Measurements from ENCODE around the gene BPIFA2.
"Not testable (repeated sequence)": the region's sequence is repeated elsewhere in the genome, so short reads cannot be mapped to it uniquely, and the experiment has no call there.

The BPIFA2 gene, protein sequence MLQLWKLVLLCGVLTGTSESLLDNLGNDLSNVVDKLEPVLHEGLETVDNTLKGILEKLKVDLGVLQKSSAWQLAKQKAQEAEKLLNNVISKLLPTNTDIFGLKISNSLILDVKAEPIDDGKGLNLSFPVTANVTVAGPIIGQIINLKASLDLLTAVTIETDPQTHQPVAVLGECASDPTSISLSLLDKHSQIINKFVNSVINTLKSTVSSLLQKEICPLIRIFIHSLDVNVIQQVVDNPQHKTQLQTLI

DNA sequence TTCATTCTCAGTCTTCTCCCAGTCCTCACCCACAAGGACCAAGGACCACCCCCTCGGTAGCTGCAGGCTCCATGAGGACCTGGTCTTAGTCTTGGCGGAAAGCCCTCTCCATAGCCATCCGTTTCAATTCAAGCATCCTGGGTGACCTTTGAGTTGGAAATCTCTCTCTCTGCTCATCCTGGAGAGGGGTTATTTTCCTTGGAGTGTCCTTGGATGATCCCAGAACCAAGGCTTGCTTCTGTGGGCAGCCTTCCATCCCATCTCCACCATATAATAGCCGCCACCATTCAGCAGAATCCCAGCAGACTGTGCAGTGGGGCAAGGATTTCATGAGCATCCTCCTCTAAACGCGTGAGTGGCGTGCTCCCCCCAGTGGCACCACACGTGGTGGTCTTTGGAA lies at the start of gene BPIFA2:
TSS of gene BPIFA2 (plus strand) at position 301 of the 400 bp plus-strand sequence. CDS start 987 bp downstream, outside the sequence.
- no peak for DNase-seq

DNA sequence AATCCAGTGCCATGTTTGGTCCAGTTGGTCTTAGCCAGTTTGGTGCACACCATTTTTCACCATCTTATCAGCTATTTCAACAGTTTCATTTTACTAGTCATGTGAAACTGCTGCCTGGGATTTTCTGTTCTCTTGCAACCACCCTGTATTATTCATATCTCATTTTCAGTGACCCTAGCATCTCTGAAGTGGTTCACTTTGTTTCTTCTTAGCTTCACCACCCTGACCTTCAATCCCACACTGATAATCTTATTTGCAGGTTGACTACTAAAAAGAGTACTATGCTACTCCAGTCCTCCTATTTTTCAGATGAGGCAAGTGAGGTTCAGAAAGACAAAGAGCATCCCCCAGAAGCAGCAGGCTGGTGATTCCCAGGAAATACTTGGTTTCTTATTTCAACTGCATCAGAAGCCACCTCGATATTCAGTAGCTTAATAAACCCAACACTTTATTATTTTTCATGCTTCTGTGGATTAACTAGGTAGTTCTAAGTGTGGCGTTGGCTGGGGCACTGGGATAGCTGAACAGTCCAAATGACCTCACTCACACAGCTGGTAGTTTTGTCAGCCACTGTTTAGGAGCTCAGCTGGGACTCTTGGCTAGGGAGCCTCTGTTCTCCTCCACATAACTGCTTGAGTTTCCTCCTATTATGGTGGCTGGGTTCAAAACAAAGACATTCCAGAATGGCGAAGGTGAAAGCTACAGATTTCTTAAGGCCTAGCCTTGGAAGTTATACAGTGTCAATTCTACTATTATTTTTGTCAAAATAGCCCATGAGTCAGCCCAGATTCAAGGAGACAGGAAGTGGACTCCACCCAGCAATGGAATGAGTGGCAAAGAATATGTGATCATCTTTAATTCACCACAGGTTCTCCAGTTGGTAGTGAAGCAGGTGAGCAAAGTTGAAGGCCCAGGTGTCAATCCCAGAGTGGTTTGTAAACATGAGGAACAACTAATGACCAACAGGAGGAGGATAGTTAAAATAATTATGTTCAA lies 47.9 kb upstream of the BPIFA2 start:
- peak in 2 of 3 donors; percentile 10 to 22 for DNase-seq

DNA sequence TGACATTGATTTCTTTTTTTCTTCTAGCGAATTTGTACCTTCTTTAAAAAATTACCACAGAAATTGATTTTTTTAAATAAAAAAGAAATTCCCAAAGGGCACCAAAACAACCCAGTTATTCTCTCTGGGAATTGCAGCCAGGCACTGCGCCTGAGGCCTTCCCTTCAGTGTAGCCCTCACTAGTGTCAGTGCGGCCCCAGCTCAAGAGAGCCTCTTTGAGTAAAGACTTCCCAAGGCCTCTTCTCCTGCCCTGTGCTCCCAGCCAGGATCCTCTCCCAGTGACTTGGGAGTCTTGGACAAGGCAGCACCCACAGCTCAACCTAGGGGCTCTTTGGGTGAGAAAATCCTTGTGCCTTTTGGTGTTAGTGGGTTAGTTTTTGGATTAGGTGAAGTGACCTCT lies 47.0 kb upstream of the BPIFA2 start:
- no peak for DNase-seq

DNA sequence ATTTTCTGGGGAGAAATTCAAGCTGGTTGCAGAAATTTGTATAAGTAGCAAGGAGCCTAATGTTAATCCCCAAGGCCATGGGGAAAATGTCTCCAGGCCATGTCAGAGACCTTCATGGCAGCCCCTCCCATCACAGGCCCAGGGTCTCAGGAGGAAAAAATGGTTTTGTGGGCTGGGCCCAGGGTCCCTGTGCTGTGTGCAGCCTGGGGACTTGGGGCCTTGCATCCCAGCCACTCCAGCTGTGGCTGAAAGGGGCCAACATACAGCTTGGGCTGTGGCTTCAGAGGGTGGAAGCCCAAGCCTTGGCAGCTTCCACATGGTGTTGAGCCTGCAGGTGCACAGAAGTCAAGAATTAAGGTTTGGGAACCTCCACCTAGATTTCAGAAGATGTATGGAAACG lies 45.7 kb upstream of the BPIFA2 start:
- DNase-seq, result not testable (repeated sequence)

DNA sequence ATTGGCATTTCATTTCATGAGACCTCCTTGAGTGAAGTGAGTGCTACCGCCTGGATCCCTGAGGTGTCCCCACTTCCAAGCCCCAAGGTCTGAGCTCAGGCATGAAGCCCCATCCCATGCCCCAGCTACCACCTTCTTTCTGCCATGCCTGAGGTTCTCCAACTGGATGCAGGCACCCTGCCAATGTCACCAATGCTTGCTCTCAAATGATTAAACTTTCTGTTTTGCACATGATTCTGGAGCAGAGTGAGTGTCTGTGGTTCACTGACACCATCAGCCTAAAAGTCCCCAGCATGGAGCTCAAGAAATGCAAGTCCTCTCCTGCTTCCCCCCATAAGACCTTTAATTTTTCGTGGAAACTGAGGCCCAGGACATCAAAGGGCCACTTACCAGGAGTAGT lies 43.7 kb upstream of the BPIFA2 start:
- no peak for DNase-seq

DNA sequence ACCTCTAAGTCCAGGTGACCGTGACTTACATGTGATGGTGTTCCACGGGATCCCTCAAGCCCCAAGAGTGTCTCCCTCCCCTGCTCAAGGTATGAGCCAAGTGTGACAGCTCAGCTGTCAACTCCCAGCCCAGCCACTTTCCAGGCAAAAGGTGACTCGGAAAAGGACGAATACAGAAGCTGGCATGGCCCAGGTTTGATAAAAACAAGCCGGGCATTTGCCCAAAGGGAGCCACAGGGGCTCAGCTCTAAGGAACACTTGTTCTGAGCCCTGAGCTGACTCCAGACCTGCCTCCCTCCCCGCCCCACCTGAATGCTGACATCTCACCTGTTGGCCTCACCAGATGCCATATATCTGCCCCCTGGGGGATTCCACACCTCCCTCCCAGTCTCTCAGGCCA lies 43.0 kb upstream of the BPIFA2 start:
- no peak for DNase-seq

DNA sequence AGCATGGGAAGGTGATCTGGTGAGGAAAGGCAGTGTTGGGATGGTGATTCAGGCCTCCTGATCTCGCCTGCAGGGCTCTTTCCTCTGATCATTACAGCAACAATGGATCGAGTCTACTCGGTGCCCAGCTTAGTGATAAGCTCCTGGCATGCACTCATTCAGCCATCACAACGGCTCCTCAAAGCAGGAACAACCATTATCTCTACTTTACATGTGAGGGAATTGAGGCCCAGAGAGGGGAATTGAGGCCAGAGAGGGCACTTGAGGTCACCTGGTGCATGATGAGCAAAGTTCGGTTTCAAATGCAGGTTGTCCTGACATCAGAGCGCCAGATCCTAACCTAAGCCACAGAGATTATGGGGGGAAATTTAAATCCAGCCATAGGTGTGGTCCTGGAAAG lies 42.0 kb upstream of the BPIFA2 start:
- DNase-seq, result no peak

DNA sequence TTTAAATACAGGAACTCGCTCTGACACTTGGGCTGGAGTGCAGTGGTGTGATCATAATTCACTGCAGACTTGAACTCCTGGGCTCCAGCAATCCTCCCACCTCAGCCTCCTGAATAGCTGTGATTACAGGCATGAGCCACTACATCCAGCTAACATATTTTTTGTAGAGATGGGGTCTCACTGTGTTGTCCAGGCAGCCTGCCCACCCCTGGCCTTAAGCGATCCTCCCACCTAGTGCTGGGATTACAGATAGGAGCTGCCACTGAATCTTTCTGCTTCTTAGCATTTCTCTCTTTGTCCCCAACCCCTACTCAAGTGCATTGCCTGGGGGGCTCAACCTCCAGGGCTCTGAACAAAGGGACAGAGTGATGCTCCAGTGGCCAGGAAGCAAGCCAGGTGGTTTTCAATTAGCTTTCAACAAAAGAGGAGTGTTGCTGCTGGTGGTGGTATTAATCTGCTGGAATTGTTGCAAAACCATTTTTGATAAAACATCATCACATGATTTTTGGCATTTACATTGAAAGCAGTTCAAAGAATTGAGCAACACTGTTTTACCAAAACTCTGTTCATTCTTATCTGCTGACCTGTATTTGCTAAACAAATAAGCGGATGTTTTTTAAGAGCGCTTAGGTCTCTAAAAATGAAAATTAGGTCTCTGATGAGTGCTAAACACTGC lies 40.4 kb upstream of the BPIFA2 start:
- no peak for DNase-seq

DNA sequence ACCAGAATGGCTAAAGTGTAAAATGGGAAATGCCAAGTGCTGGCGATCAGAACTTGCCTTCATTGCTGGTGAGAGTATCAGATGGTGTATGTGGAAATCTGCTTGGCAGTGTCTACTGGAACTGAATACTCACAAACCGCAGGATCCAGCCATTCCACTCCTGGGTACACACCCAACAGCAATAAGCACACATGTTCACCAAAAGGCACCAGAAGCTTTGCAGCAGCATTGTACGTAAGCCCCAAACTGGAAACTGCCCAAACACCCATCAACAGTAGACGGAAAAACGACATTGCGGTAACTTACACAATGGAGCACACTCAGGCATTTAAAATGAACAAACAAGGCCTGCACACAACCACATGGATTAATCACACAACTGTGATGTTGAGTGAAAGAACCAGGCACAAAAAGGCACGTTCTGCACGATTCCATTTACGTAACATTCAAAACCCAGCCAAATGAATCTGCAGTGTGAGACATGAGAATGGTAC lies 37.3 kb upstream of the BPIFA2 start:
- no peak for DNase-seq

DNA sequence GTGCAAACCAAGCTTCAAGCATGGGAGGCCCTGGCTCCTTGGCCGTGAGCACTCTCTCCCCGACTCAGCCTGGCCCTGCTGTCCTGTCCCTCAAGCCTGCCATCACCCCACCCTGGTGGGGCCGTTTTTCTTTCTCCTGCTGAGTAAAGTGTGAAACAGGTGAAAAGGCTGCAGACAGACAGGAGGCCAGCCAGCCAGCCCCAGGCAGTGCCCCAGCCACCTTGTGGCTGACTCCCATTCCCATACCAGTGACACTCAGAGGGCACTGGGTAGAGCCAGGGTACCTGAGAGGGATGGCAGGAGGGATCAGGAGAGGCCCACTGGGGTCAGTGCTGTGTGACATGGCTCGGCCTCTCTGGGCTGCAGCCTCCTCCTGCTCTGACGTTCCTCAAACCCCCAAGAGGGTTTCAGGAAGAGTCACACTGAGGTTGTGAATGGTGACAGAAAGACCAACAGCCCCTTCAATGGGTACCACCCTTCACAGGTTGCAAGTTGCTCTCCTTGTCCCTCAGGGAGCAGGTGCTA lies 35.9 kb upstream of the BPIFA2 start:
- DNase-seq, result no peak

DNA sequence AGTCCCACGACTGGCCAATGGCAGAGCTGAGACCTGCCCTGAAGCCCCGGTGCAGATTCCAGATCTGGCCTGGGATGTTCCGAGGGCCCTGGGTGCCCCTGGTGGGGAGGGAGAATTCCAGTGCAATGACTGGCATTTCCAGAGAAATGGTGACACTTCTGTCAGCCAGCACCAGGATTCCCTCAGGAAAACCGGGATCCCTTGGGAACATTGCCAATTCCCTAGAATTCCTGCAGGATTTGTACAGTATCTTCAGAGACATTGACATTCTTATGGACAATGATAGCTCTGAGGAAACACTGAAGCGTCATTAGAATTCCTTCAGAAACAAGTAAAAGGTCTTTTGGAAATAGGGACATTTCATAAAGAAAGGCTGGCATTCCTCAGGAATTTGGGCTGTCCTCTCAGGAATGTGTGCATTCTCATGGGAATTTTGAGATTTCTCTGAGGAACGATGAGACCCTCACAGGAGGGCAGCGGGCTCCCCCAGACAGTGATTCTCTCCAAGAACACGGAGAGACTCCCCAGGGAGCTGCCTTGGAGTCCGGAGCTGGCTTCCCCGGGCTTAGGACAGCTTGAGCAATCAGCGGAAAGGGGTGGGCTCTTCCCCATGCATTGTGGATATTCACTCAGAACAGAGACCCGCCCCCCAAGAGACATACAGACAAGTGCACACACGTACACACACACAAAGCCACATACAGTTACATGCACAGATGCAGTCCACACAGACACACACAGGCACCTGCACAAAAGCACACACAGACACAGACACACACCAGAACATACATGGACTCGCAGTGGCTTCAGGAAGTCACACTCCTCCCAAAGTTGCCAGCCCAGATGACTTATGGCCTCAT lies 35.2 kb upstream of the BPIFA2 start:
- DNase-seq, result no peak

DNA sequence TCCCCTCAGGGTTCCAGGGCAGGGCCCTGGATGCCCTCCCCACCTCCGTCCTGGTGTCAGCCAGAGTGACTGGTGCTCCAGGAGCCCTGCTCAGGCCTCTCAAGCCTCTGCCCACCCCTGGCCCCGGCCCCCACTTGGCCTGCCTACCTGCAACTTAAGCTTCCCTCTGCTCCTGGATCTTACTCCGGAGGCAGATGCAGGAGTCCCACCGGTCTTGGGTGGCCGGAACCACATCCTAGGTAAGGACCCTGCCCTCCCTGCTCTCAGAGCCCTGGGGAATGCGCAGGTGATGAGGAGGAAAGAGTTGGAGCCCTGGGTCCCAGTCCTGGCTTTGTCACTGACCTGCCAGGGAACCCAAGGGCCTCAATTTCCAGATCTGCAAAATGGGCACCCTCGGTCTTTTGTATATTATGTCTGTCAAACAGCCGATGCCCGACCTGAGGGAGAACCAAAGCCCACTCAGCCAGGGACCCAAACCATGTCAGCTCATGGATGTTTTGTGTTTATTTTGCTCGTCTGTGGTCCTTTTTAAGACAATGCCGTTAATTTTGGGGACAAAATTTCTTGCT lies 34.5 kb upstream of the BPIFA2 start:
- DNase-seq, result no peak

DNA sequence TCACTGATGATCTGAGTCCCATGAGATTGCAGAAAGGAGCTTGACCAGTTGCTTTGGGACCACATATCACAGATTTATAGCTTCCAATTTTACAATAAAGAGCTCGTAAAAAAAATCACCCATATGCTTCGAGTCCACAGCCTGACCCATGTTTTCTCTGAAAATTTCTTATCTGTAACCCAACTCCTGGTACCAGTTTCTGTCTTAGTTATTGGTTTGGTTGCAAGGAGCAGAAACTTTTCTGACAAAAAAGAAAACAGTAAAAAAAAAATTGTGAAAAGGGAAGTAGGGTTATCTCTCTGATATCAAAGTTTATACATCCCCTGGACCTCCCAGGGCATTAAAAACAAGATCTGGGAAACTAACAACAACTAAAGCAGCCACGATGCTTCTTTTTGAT lies 30.8 kb upstream of the BPIFA2 start:
- no peak for DNase-seq

DNA sequence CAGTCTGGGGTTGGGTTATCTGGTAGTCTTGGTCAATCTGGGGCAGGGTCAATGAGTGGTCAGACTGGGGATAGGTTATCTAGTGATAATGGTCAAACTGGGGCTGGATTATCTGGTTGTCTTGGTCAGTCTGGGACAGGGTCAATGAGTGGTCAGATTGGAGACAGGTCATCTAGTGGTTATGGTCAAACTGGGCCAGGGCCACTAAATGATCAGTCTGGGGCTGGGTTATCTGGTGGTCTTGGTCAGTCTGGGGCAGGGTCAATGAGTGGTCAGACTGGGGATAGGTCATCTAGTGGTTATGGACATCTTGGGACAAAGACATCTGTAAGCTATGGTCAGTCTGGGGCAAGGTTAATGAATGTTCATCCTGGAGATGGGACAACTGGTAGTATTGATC lies 28.5 kb upstream of the BPIFA2 start:
- no peak for DNase-seq

DNA sequence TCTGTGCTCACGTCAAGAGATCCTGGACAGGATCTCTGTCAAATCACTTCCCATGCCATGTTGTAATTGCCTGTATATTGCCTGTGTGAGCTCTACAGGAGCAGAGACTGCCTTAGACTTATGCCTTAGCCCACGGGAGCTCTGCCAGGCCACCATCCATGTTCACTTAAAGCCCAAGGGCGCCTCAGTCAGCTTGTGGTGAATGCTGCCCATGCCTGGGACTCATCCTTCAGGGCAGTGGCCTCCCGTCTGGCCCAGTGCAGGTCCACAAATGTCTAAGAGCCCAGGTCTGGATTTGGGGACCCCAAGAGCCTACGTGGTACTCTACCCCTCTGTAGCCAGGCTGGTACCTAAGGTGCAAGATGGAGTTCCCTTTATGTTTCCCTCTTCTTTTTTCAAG lies 22.4 kb upstream of the BPIFA2 start:
- no peak for DNase-seq

DNA sequence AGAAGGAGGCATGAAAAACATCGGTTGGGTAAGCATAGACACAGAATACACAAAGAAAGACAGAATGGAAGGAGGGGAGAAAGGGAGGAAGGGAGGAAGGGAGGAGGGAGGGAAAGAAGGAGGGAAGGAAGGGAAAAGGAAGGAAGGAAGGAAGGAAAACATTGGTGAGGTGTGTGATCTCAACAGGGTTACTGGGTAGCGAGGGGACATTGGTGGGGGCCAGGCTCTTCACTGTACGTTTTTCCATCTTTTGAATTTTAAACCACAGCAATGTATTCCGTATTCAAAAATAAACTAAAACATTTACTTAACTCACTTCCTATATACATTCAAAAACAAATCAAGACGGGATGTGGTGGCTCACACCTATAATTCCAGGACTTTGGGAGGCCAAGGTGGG lies 20.7 kb upstream of the BPIFA2 start:
- DNase-seq, result no peak

DNA sequence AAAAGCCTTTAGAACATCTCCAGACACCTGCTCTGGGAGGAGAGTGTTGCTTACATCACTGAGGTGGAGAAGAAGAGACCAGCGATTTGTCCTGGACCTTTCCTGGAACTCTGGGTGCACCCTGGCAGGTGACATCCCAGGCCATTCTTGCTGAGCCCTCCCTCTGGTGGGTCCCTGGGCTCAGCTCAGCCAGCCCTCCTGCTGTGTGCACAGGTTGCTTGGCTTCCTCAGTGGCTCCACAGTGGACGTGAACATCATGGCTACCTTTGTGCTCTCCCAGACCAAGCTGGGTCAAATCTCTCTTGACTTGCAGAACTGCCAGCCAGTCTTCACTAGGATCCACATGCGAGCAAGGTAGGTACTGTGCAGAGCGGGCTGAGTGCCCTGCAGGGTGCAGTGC lies 19.9 kb upstream of the BPIFA2 start:
- no peak for DNase-seq

DNA sequence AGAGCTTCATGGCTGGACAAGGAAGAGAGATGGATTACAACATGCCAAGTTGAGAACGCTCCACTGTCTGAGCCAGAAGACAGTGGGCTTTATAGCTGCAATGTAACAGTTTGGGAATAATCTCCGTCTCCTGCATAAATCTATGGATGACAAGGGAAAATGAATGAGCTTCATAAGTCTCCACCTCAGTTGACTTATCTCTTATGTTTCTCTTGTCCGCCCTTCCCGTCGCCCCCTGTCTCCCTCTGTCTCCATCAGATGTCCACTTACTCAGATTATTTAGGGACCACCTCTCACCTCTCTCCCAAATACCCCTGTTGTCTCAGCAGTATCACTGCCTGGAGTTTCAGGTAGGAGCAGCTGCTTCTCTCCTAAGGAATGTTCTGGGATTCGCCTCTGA lies 13.7 kb upstream of the BPIFA2 start:
- no peak for DNase-seq

DNA sequence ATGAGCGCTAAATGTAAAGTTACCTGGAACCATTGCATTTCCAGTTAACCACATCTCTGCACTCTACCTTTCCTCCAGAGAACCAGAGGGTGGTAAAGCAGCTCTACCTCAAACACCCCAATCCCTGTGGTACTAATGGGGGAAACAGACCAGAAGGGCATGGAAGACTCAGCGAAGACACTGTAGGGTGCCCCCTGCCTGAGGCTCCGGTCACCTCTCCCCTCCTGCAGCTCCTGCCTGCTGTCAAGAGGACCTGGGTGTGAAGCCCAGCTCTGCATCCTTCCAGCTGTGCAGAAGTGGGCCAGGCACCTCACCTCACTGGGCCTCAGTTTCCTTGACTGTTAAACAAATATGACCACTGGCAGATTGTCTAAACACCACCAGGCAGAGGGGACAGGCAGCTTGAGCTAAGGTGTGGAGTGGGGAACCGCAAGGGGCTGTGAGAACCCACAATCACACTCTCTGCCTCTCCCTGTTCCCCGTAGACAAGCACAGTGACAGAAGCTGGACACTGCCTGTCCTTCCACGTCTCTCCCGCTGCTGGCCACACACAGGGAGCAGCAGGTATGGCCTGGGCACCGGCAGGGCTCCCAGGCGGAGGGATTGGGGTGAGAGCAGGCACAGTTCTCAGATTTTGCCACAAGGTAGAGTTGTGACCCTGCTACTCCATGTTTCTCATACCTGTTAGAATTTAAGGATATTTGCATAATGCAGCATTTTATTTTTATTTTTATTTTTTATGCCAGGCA lies 9.1 kb upstream of the BPIFA2 start:
- DNase-seq, result no peak

DNA sequence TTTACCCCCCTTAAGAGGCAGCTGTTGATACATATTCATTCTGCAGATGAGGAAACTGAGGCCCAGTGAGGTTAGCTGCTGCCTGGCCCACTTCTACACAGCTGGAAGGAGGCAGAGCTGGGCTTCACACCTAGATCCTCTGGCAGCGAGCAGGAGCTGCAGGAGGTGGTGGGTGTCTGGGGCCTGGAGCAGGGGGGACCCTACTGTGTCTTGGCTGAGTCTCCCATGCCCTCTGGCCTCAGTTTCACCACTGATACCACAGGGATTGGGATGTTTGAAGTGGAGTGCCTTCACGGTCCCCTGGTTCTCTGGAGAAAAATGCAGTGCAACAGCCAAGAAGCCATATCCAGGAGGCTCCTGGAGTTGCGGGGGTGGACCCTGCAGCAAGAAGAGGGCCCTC lies 8.2 kb upstream of the BPIFA2 start:
- DNase-seq, result no peak

DNA sequence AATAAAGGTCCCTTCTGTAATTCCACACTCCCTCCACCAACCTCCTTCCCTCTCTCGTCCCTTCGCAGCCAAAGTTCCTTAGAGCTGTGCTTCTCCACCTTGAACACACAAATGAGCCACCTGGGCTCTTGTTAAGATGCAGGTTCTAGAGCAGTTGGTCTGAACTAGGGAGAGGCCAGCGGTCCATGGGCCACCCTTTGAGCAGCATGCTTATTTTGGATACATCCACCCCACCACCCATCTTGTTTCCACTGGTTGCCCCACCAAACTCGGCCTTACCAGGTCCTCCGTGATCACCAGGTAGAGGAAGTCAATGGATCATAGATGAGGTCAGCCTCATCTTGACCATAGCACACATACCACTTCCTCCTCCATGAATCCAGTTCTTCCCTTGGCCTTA lies 7.3 kb upstream of the BPIFA2 start:
- no peak for DNase-seq

Measured in suppressor macrophage treated with lipopolysaccharide for 1 hour (primary cell).